HG02610 (cell line): ENCODE results near the gene HACD2.

Experiments
- ATAC-seq: cut with Tn5 transposase; IDR thresholded peaks from one replicate; pipeline ENCODE4 v1.9.1; 2021; ENCODE audit warnings: mild to moderate bottlenecking, moderate library complexity; ENCODE audit not compliant: unreplicated experiment

Gene HACD2, protein sequence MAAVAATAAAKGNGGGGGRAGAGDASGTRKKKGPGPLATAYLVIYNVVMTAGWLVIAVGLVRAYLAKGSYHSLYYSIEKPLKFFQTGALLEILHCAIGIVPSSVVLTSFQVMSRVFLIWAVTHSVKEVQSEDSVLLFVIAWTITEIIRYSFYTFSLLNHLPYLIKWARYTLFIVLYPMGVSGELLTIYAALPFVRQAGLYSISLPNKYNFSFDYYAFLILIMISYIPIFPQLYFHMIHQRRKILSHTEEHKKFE

DNA sequence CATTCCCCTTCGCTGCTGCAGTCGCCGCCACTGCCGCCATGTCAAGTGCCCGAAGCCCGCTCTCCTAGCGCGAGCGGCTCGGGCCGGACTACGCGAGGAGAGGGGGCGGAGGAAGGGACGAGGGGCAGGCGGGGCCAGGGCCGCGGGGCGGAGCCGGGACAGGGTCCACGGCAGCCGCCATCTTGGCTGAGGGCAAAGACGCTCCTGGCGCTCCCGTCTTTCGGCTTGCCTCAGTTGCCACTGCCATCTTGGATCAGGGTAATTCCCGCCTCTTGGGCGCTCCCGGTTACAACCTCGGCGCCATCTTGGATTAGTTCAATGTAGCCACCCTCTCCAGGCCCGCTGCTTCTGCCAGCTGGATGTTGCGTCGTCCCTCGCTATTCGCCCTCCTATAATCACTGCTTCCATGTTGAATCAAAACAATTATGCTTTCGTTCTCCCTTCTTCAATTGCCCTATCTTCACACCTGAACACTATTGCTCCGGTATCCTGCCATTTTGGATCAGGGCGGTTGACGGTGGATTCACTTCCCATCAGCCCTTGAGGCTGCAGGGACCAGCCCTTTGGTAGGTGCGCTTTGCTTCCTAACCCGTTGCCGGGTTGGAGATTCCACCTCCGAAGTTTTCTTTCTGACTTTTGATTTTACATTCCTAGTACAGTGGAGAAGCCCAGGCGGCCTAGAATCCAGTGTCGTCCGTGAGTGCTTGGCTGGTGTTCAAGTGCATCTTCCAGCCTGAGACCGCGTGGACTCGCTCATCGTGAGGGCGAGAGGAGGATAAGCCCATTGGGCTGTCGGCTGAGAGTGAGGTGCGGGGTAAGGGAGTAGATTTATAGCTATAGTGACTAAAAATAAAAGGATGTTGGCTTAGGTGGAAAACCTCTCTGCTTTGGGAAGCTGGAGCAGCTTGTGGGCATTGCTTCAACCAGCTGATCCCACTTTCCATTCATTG, at the start of gene HACD2:
HACD2 (minus strand) TSS at position 66 of the 950 bp plus-strand sequence; CDS start at position 40, 26 bp downstream.
- ATAC-seq, result peak; percentile 91

DNA sequence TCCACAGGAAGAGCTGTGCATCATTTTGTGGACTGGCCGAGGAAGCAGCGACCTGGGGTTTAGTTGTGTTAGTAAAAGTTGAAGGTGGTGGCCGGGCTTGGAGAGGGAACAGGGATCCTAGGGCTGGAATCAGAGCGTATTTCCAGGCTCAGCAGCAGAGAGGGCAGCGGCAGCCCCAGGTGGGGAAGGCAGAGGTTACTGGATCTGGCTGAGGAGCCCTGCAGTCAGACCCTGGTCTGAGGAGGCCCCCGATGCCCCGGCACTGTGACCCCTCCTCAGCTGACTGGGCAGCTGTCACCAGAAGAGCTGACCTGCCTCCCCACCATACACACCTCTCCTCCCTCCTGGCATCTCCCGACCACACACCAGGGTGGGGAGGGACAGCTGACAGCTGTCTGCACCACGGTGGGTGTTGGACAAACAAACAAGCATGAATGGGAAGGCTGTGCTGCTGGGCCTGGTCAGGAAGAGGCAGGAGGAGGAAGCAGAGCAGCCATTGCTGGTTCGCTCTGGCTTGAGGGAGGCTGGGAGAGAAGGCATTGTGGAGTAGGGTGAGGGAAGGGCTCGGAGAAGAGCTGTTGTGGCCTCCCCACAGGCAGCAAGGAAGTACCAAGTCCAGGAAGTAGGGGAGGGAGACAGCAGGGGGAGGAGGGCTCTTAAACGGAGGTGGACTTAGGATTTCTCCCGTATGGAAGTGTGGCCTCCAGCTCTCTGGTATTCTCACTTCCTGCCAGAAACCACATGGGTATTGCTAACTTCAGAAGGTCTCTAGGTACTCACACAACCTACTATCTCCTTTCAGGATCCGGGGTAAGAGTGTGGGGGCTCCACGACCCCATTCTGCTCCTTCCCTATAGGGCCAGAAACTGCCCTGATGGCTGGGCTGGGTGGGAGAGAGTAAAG, 49.5 kb upstream of the HACD2 start:
- ATAC-seq, result no peak

DNA sequence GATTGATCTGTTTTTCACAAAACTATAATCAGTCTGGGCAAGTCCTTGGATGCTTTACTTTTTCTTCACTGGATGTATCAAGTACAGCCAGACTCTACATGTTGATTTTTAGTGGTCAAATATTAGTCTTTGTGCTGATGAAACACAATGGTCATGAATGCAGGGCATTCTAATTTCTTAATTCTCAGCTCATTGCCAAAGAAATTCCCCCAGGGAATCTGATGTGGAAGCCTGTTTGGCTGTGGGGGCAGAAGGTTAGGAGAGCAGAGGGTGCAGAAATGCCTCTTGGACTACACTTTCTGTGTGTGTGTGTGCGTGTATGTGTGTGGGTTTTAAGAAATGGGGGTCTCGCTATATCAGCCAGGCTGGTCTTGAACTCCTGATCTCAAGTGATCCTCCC, 48.7 kb upstream of the HACD2 start:
- no peak for ATAC-seq

- ATAC-seq, result no peak
Measured at GRCh38 chr3:123632161-123632655, 47.4 kb upstream of the HACD2 start.

GRCh38 chr3:123629747-123630047, 44.8 kb upstream of the HACD2 start:
- ATAC-seq, result no peak

- no peak for ATAC-seq
Measured at GRCh38 chr3:123628996-123629746, 44.3 kb upstream of the HACD2 start.

DNA sequence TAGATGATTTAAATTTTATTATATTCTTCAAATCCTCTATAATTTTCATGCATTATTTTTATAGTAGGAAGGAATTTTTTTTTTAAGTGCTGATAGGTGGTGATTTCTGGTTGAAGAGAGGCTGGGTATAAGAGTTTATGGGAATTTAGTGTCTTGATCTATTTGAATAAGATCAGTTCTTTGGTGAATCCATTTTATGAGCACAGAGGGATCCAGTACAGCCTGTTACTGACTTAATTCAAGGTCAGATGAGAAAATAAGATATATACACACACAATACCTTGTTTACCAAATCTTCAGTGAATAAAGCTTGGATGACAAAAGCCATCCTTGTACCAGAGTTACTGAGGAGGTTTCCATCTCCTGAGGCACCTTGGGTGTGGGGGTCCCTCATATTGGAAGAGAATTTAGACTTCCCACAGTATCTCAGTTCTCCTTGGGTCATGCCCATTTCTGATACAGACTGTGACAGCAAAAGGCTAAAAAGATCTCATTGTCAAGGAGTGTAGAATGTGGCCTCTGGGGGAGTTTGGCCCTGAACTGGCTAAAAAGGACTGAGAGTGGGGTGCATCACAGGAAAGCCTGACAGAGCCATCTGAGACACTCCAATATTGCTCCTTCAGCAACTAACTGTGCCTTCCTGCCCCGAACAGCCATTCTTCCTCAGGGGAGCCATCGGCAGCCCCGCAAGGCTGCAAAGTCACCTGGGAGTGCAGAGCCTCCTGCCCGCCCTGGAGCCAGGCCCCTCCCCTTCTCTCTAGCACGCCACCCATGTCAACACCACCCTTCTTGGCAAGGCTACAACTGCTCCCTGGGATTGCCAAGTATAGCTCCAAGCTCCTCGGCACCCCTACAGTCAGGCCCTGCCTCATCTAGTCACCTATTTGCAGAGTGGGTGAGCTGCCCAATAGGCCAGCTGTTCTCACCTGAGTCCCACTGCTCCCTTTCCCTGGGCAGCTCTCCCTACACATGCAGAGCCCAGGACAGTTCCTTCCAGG, 43.1 kb upstream of the HACD2 start:
- no peak for ATAC-seq

DNA sequence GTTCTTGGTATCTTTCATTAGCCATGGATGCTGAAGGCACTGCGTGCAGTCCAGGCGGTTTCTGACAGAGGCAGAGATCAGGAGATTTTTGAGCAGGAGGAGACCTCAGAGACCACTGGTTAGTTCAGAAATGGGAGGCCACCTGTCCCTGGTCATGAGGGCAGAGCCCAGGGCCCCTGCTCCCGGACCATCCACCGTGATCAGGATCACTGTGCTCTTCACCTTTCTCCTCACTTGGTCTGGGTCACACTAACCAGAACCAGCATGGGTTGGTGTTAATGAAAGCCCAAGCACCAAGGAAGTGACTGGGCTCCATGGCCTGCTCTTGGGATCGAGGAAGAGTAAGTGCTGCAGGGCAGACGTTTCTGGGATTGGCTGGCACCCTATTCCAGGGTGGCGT, 42.0 kb upstream of the HACD2 start:
- no peak for ATAC-seq

GRCh38 chr3:123624302-123624701, 39.4 kb upstream of the HACD2 start:
- no peak for ATAC-seq

DNA sequence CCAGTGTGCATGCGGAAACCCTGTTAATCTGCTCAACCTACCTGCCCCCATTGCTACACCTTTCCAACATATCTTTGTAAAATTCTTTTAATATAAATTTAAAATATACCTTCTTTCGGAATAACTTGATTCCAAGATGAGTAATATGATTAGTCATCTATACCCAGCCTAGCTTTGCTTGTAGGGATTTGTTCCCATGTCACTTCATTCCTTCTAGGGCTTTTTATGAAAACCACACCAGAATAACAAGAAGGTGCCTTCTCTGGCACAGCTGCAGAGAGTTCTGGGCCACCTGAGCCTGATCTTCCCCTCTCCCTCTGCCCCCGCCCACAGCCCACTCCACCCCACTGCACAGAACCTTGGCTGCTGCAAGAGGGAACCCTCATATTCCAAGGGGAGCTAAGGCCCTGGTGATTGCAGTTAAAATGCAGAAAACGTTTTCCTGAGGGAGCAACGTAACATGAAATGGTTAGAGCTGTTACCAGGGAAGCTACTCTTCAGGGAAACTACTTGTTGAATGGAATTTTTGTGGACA, 38.6 kb upstream of the HACD2 start:
- ATAC-seq, result no peak

- ATAC-seq, result no peak
Measured at GRCh38 chr3:123622766-123623165, 37.9 kb upstream of the HACD2 start.

- no peak for ATAC-seq
Measured at GRCh38 chr3:123621850-123622189, 37.0 kb upstream of the HACD2 start.

- ATAC-seq, result no peak
Measured at GRCh38 chr3:123621186-123621849, 36.5 kb upstream of the HACD2 start.

GRCh38 chr3:123620343-123620742, 35.5 kb upstream of the HACD2 start:
- no peak for ATAC-seq

- no peak for ATAC-seq
Measured at GRCh38 chr3:123618768-123619484, 34.1 kb upstream of the HACD2 start.

GRCh38 chr3:123618076-123618708, 33.3 kb upstream of the HACD2 start:
- ATAC-seq, result no peak

GRCh38 chr3:123616593-123616992, 31.7 kb upstream of the HACD2 start:
- ATAC-seq, result no peak
